ENCODE measurements around the gene SNRNP70.
A peak's percentile ranks its signal among the peaks of the same experiment; 100 is the strongest.
"Not testable (repeated sequence)": the region's sequence is repeated elsewhere in the genome, so short reads cannot be mapped to it uniquely, and the experiment has no call there.

The SNRNP70 gene

GRCh38 chr19:49074869-49075268 is 10.4 kb upstream of the SNRNP70 start:
- not testable (repeated sequence) for H3K4me3 ChIP-seq (ENCODE audit: low read depth, low read length); H3K36me3 ChIP-seq; H3K9me3 ChIP-seq (ENCODE audit: severe bottlenecking); H3K27ac ChIP-seq
- DNase-seq = peak; percentile 73
- peak; percentile 58 for TF ChIP-seq CTCF (IDR thresholded peaks at IDR 0.05; ENCODE audit: low read depth, low read length)
- peaks cover 19% of the 10 kb centered on the region for H3K27me3 ChIP-seq (ENCODE audit: insufficient read depth, low read depth, severe bottlenecking)

GRCh38 chr19:49080392-49080791 is 4.9 kb upstream of the SNRNP70 start:
- no peak for TF ChIP-seq CTCF (IDR thresholded peaks at IDR 0.05; ENCODE audit: low read depth, low read length)
- Histone ChIP-seq H3K36me3 (peaks cover 1% of the 10 kb centered on the region), H3K4me3 (ENCODE audit: low read depth, low read length) (no peak overlapping the region), H3K9me3 (ENCODE audit: severe bottlenecking) (peaks cover 3% of the 10 kb centered on the region), H3K27ac (no peak overlapping the region), H3K27me3 (ENCODE audit: insufficient read depth, low read depth, severe bottlenecking) (no peaks in the 10 kb centered on the region)
- no peak for DNase-seq

- H3K9me3 ChIP-seq (ENCODE audit: severe bottlenecking) = peaks cover 3% of the 10 kb centered on the region
- H3K27ac ChIP-seq = no peak overlapping the region
- DNase-seq = no peak
- peaks cover 10% of the 10 kb centered on the region for H3K36me3 ChIP-seq
- no peak overlapping the region for H3K4me3 ChIP-seq (ENCODE audit: low read depth, low read length)
- no peak for TF ChIP-seq CTCF (IDR thresholded peaks at IDR 0.05; ENCODE audit: low read depth, low read length)
- H3K27me3 ChIP-seq (ENCODE audit: insufficient read depth, low read depth, severe bottlenecking) = no peaks in the 10 kb centered on the region
Observed at GRCh38 chr19:49081273-49081672, 4.0 kb upstream of the SNRNP70 start.

GRCh38 chr19:49084206-49085019 is 838 bp upstream of the SNRNP70 start:
- Histone ChIP-seq H3K27ac (peak overlapping the region; percentile 96), H3K27me3 (ENCODE audit: insufficient read depth, low read depth, severe bottlenecking) (no peaks in the 10 kb centered on the region), H3K9me3 (ENCODE audit: severe bottlenecking) (peaks cover 3% of the 10 kb centered on the region), H3K36me3 (peaks cover 39% of the 10 kb centered on the region), H3K4me3 (ENCODE audit: low read depth, low read length) (peak overlapping the region; percentile 35)
- no peak for DNase-seq
- no peak for TF ChIP-seq CTCF (IDR thresholded peaks at IDR 0.05; ENCODE audit: low read depth, low read length)

GRCh38 chr19:49085868-49086232 is 599 bp downstream of the SNRNP70 start:
- H3K4me3 ChIP-seq (ENCODE audit: low read depth, low read length) = peak overlapping the region; percentile 99

More at GRCh38 chr19:49085868-49086232, 599 bp downstream of the SNRNP70 start:
- no peak for TF ChIP-seq CTCF (IDR thresholded peaks at IDR 0.05; ENCODE audit: low read depth, low read length)
- Histone ChIP-seq H3K27ac (peak overlapping the region; percentile 96), H3K9me3 (ENCODE audit: severe bottlenecking) (peaks cover 3% of the 10 kb centered on the region), H3K27me3 (ENCODE audit: insufficient read depth, low read depth, severe bottlenecking) (no peaks in the 10 kb centered on the region), H3K36me3 (peaks cover 51% of the 10 kb centered on the region)
- DNase-seq = no peak

Measured in WERI-Rb-1 (cell line).